LoVo (cell line): Measurements from ENCODE around the gene DHRS3.
A peak's percentile ranks its signal among the peaks of the same experiment; 100 is the strongest.

Experiments used
- DNase-seq: peaks from one replicate; pipeline ENCODE4 v3.0.0-alpha.2; 2016; ENCODE audit warnings: low spot score

The DHRS3 gene

GRCh38 chr1:12596007-12596821, 21.8 kb downstream of the DHRS3 start:
- no peak for DNase-seq

GRCh38 chr1:12595757-12596006, 22.3 kb downstream of the DHRS3 start:
- no peak for DNase-seq

GRCh38 chr1:12594966-12595756, 22.8 kb downstream of the DHRS3 start:
- DNase-seq, result no peak

GRCh38 chr1:12594490-12594889, 23.5 kb downstream of the DHRS3 start:
- no peak for DNase-seq

- no peak for DNase-seq
Observed at GRCh38 chr1:12593621-12594066, 24.4 kb downstream of the DHRS3 start.

GRCh38 chr1:12592496-12592895, 25.5 kb downstream of the DHRS3 start:
- DNase-seq, result no peak

GRCh38 chr1:12591267-12591938, 26.6 kb downstream of the DHRS3 start:
- no peak for DNase-seq

- no peak for DNase-seq
Observed at GRCh38 chr1:12588695-12589094, 29.3 kb downstream of the DHRS3 start.

- DNase-seq, result peak; percentile 19
Observed at GRCh38 chr1:12587981-12588640, 29.9 kb downstream of the DHRS3 start.

- no peak for DNase-seq
Observed at GRCh38 chr1:12585951-12586942, 31.8 kb downstream of the DHRS3 start.

- no peak for DNase-seq
Observed at GRCh38 chr1:12585536-12585935, 32.5 kb downstream of the DHRS3 start.

GRCh38 chr1:12584900-12585525, 33.0 kb downstream of the DHRS3 start:
- DNase-seq, result no peak

- no peak for DNase-seq
Observed at GRCh38 chr1:12583484-12583883, 34.5 kb downstream of the DHRS3 start.

- DNase-seq, result no peak
Observed at GRCh38 chr1:12582649-12583048, 35.4 kb downstream of the DHRS3 start.

GRCh38 chr1:12581179-12581578, 36.8 kb downstream of the DHRS3 start:
- DNase-seq, result no peak

- no peak for DNase-seq
Observed at GRCh38 chr1:12580054-12580887, 37.7 kb downstream of the DHRS3 start.

GRCh38 chr1:12578860-12579422, 39.1 kb downstream of the DHRS3 start:
- no peak for DNase-seq

- DNase-seq, result no peak
Observed at GRCh38 chr1:12577020-12577419, 41.0 kb downstream of the DHRS3 start.

GRCh38 chr1:12574757-12575139, 43.3 kb downstream of the DHRS3 start:
- no peak for DNase-seq
